ENCODE results near the gene AKR7A2. TPM values are rescaled to one million over a fixed set of nuclear protein-coding genes. Genes with fewer than 3 reads are reported as not detected.

AKR7A2 gene
- total RNA-seq, 1 donor from 2014 or later = 67.8 TPM

DNA sequence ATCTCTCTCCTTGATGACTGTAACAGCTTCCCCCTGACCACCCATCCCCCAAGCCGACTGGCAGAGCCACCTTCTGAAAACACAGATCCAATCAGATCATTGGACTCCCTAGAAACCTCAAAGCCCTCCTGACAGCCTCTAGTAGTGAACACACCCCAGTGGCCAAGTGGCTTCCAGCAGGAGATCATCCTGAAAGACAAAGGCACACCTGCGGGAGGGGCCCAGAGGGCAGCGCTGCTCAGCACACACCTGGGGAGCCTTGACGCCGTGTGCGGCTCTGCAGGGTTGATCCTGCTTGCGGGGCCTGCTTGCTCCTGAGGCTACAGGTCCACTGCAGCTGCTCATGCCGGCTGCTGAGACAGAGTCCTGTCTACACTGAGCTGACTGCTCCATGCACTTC lies 41.7 kb upstream of the AKR7A2 start:
- Mint-ChIP-seq H3K36me3 (ENCODE audit: unreplicated experiment) (peaks cover 54% of the 10 kb centered on the region), H3K4me1 (ENCODE audit: unreplicated experiment) (peaks cover 30% of the 10 kb centered on the region), H3K27me3 (ENCODE audit: unreplicated experiment) (no peaks in the 10 kb centered on the region), H3K27ac (ENCODE audit: unreplicated experiment) (peak overlapping the region; percentile 44), H3K4me3 (ENCODE audit: unreplicated experiment) (no peak overlapping the region), H3K9me3 (ENCODE audit: unreplicated experiment) (no peaks in the 10 kb centered on the region)
- no peak for DNase-seq (ENCODE audit: extremely low spot score, unreplicated experiment)
- TF ChIP-seq CTCF (IDR thresholded peaks at IDR 0.05) = no peak

GRCh38 chr1:19352839-19353238 lies 40.9 kb upstream of the AKR7A2 start:
- Mint-ChIP-seq H3K4me1 (ENCODE audit: unreplicated experiment) (peaks cover 30% of the 10 kb centered on the region), H3K9me3 (ENCODE audit: unreplicated experiment) (no peaks in the 10 kb centered on the region), H3K27ac (ENCODE audit: unreplicated experiment) (no peak overlapping the region), H3K27me3 (ENCODE audit: unreplicated experiment) (no peaks in the 10 kb centered on the region), H3K36me3 (ENCODE audit: unreplicated experiment) (peaks cover 54% of the 10 kb centered on the region), H3K4me3 (ENCODE audit: unreplicated experiment) (no peak overlapping the region)
- no peak for TF ChIP-seq CTCF (IDR thresholded peaks at IDR 0.05)
- DNase-seq (ENCODE audit: extremely low spot score, unreplicated experiment) = no peak

DNA sequence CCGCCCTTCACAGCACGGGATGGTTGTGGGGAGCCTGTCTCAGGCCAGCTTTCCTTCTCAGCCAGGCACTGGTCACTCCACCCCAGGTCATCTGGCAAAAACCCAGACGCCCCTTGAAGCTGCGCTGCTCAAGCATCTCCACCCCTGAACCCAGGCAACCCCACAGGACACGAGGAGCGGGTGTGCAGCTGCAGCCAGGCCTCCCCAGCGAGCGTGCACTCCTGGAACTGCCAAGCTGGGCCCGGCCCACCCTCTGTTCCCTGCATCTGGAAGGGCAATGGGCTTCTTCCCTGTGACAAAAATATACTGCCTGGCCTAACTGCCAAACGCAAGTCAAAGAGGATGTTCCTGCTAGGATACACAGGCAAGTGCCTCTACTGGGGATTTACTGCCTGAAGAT lies 39.9 kb upstream of the AKR7A2 start:
- Mint-ChIP-seq H3K27ac (ENCODE audit: unreplicated experiment) (no peak overlapping the region), H3K4me3 (ENCODE audit: unreplicated experiment) (no peak overlapping the region), H3K27me3 (ENCODE audit: unreplicated experiment) (no peaks in the 10 kb centered on the region), H3K4me1 (ENCODE audit: unreplicated experiment) (peaks cover 24% of the 10 kb centered on the region), H3K9me3 (ENCODE audit: unreplicated experiment) (no peaks in the 10 kb centered on the region), H3K36me3 (ENCODE audit: unreplicated experiment) (peaks cover 50% of the 10 kb centered on the region)
- no peak for TF ChIP-seq CTCF (IDR thresholded peaks at IDR 0.05)
- DNase-seq (ENCODE audit: extremely low spot score, unreplicated experiment) = no peak

DNA sequence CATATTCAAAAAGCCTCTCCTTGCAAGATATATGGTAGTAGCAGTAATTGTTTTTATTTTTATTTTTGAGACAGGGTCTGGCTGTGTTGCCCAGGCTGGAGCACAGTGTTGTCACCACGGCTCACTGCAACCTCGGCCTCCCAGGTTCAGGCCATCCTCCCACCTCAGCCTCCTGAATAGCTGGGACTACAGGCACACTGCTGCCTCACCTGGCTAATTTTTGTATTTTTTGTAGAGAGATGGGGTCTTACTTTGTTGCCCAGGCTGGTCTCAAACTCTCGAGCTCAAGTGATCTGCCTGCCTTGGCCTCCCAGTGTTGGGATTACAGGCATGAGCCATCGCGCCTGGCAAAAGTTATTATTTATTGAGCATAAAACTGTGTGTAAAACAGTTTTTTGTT lies 38.6 kb upstream of the AKR7A2 start:
- H3K9me3 Mint-ChIP-seq (ENCODE audit: unreplicated experiment) = no peaks in the 10 kb centered on the region
- no peak for DNase-seq (ENCODE audit: extremely low spot score, unreplicated experiment)
- no peak overlapping the region for H3K4me3 Mint-ChIP-seq (ENCODE audit: unreplicated experiment)
- TF ChIP-seq CTCF (IDR thresholded peaks at IDR 0.05) = no peak
- no peaks in the 10 kb centered on the region for H3K27me3 Mint-ChIP-seq (ENCODE audit: unreplicated experiment)
- H3K36me3 Mint-ChIP-seq (ENCODE audit: unreplicated experiment) = peaks cover 43% of the 10 kb centered on the region
- H3K27ac Mint-ChIP-seq (ENCODE audit: unreplicated experiment) = peak overlapping the region; percentile 8
- H3K4me1 Mint-ChIP-seq (ENCODE audit: unreplicated experiment) = peaks cover 13% of the 10 kb centered on the region

- H3K4me1 Mint-ChIP-seq (ENCODE audit: unreplicated experiment) = peaks cover 10% of the 10 kb centered on the region
- DNase-seq (ENCODE audit: extremely low spot score, unreplicated experiment) = no peak
- no peak overlapping the region for H3K4me3 Mint-ChIP-seq (ENCODE audit: unreplicated experiment)
- H3K27me3 Mint-ChIP-seq (ENCODE audit: unreplicated experiment) = no peaks in the 10 kb centered on the region
- TF ChIP-seq CTCF (IDR thresholded peaks at IDR 0.05) = no peak
- no peaks in the 10 kb centered on the region for H3K9me3 Mint-ChIP-seq (ENCODE audit: unreplicated experiment)
- peak overlapping the region; percentile 8 for H3K27ac Mint-ChIP-seq (ENCODE audit: unreplicated experiment)
- peaks cover 42% of the 10 kb centered on the region for H3K36me3 Mint-ChIP-seq (ENCODE audit: unreplicated experiment)
Observed at GRCh38 chr1:19349999-19350398, 38.1 kb upstream of the AKR7A2 start.
